ENCODE results near the gene LMO7. TPM values are rescaled to one million over a fixed set of nuclear protein-coding genes. Genes with fewer than 3 reads are reported as not detected.
A peak's percentile ranks its signal among the peaks of the same experiment; 100 is the strongest.
"Not testable (repeated sequence)": the region's sequence is repeated elsewhere in the genome, so short reads cannot be mapped to it uniquely, and the experiment has no call there.

Gene LMO7
- polyA plus RNA-seq, 1 donor, result 149 TPM

DNA sequence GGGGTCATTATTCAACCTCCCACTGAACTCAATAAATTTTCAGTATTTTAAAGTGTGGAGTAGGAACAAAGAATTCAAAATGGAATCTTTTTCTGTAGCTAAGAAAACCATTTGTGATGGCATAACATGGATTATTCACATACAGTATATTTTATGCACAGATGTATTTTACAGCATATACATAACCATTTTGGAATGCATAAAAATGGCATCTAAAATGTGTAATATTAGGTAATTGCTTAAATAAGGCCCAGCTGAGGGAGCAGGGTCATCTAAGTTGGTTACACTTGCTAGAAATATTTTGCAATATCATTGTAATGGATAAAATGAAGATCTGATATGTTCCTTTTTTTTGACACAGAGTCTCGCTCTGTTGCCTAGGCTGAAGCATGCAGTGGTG lies 146.9 kb downstream of the LMO7 start:
- no peak for DNase-seq
- Histone ChIP-seq H3K4me1 (ENCODE audit: control insufficient read depth, insufficient read depth, low read length) (peaks cover 7% of the 10 kb centered on the region), H3K36me3 (ENCODE audit: control insufficient read depth, insufficient read depth, low read length) (peaks cover 5% of the 10 kb centered on the region), H3K27ac (ENCODE audit: low read length) (no peak overlapping the region), H3K9me3 (ENCODE audit: control insufficient read depth, low read depth, low read length) (no peaks in the 10 kb centered on the region), H3K4me3 (ENCODE audit: low read length) (no peak overlapping the region), H3K27me3 (ENCODE audit: control insufficient read depth, insufficient read depth, low read length) (no peaks in the 10 kb centered on the region)
- no CpG with 5 or more reads among the region's 1 CpG for WGBS (ENCODE audit: insufficient coverage, low lambda C conversion rate)

DNA sequence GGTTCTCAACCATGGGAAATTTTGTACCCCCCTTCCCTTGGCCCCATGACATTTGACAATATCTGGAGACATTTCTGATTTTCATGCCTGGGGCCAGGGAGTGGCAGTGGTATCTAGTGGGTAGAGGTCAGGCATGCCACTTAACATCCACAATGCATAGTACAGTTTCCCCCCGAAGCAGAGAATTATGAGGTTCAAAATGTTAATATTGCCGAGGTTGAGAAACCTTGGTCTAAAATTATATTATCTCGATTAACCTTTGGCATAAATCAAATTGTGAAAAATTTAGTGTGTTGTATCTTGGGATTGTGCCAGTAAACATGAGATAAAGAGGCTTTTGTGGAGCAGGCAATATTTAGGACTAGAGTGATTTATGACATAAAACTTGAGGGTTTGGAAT lies 147.9 kb downstream of the LMO7 start:
- Histone ChIP-seq H3K36me3 (ENCODE audit: control insufficient read depth, insufficient read depth, low read length) (peaks cover under 1% of the 10 kb centered on the region), H3K9me3 (ENCODE audit: control insufficient read depth, low read depth, low read length) (no peaks in the 10 kb centered on the region), H3K4me1 (ENCODE audit: control insufficient read depth, insufficient read depth, low read length) (peaks cover 17% of the 10 kb centered on the region), H3K4me3 (ENCODE audit: low read length) (no peak overlapping the region), H3K27me3 (ENCODE audit: control insufficient read depth, insufficient read depth, low read length) (no peaks in the 10 kb centered on the region), H3K27ac (ENCODE audit: low read length) (peak overlapping the region; percentile 35)
- no CpG with 5 or more reads among the region's 3 CpGs for WGBS (ENCODE audit: insufficient coverage, low lambda C conversion rate)
- DNase-seq, result peak in 1 of 2 donors; percentile 13

DNA sequence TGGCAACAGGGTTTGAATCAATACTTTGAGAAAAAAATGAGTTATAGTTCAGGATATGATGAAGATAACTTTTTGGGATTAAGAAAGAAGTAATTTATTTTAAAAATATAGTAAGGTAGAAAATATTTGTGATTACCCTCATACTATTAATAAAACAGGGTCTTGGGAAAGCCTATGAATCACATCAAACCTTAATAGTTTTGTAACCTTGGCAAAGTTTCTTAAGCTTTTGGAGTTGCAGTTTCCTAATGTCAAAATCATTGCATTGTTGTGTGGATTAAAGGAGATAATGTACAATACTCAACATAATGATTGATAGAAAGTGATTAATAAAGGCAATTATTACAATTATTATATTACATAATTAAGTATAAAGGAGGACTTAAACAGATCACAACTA lies 149.0 kb downstream of the LMO7 start:
- H3K27me3 ChIP-seq (ENCODE audit: control insufficient read depth, insufficient read depth, low read length), result no peaks in the 10 kb centered on the region
- H3K4me1 ChIP-seq (ENCODE audit: control insufficient read depth, insufficient read depth, low read length), result peaks cover 24% of the 10 kb centered on the region
- no peak for DNase-seq
- peaks cover 2% of the 10 kb centered on the region for H3K36me3 ChIP-seq (ENCODE audit: control insufficient read depth, insufficient read depth, low read length)
- H3K4me3 ChIP-seq (ENCODE audit: low read length), result no peak overlapping the region
- no peaks in the 10 kb centered on the region for H3K9me3 ChIP-seq (ENCODE audit: control insufficient read depth, low read depth, low read length)
- no peak overlapping the region for H3K27ac ChIP-seq (ENCODE audit: low read length)

DNA sequence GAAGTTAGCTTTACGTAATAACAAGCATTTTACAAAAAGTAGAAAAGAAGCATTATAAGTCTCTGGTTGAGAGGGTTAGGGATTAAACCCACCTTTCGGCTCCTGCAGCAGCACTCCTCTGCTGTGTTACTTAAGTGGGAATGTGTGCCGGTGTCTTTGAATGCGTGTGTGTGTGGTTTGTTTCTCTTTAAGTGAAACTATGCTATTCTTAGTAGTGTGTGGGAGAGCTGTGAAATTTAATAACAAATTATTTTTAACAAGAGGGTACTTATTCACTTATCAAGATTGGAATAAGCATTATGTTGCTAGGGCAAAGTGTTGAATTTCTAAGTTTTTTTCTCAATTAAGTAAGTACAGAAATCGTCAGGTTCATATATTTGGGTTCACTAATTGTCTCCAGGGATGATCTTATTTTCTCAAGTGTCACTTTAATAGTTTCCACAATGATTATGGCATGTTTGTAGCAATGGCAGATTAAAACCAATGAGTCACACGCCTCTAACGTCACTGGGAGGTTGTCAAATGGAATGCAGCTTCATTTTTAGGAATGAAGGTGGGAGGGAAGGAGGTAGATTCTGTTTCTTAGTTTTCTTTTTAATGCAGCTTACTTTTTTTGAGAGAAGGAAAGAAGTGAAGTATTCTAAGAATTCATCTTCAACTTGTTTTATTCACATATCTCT lies 151.3 kb downstream of the LMO7 start:
- H3K27me3 ChIP-seq (ENCODE audit: control insufficient read depth, insufficient read depth, low read length), result no peaks in the 10 kb centered on the region
- no peak for DNase-seq
- H3K27ac ChIP-seq (ENCODE audit: low read length), result no peak overlapping the region
- peaks cover 2% of the 10 kb centered on the region for H3K36me3 ChIP-seq (ENCODE audit: control insufficient read depth, insufficient read depth, low read length)
- no peak overlapping the region for H3K4me3 ChIP-seq (ENCODE audit: low read length)
- no peaks in the 10 kb centered on the region for H3K9me3 ChIP-seq (ENCODE audit: control insufficient read depth, low read depth, low read length)
- WGBS (ENCODE audit: insufficient coverage, low lambda C conversion rate), result 71% methylated on average over 1 of the region's 7 CpGs
- H3K4me1 ChIP-seq (ENCODE audit: control insufficient read depth, insufficient read depth, low read length), result peaks cover 40% of the 10 kb centered on the region

DNA sequence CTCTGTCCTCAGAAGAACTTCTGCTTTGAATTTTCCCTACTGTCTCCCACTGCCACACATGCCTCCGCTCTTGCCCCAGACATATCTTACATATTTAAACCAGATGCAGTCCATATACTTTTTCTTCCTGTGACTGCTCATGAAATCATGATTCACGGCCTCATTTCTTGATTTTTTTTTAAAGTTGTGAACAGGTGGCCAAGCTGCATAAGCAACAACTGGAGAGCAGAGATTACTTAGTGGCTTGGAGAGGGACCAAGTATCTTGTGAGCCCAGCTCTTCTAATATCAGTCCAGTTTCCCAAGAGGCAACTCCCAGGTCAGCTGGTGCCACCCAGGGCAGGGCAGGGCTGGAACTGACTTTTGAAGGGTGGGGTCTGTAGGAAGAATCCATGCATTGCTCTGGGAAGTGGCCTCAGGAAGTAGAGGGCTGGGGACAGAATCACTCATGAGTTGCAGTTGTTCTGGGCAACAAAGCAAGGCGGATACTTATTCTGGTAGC lies 152.4 kb downstream of the LMO7 start:
- Histone ChIP-seq H3K27ac (ENCODE audit: low read length) (peak overlapping the region; percentile 43), H3K4me1 (ENCODE audit: control insufficient read depth, insufficient read depth, low read length) (peaks cover 50% of the 10 kb centered on the region), H3K27me3 (ENCODE audit: control insufficient read depth, insufficient read depth, low read length) (no peaks in the 10 kb centered on the region), H3K4me3 (ENCODE audit: low read length) (no peak overlapping the region), H3K9me3 (ENCODE audit: control insufficient read depth, low read depth, low read length) (no peaks in the 10 kb centered on the region), H3K36me3 (ENCODE audit: control insufficient read depth, insufficient read depth, low read length) (peaks cover 2% of the 10 kb centered on the region)
- DNase-seq, result peak; percentile 57 to 76
- WGBS (ENCODE audit: insufficient coverage, low lambda C conversion rate), result no CpG with 5 or more reads among the region's 3 CpGs

DNA sequence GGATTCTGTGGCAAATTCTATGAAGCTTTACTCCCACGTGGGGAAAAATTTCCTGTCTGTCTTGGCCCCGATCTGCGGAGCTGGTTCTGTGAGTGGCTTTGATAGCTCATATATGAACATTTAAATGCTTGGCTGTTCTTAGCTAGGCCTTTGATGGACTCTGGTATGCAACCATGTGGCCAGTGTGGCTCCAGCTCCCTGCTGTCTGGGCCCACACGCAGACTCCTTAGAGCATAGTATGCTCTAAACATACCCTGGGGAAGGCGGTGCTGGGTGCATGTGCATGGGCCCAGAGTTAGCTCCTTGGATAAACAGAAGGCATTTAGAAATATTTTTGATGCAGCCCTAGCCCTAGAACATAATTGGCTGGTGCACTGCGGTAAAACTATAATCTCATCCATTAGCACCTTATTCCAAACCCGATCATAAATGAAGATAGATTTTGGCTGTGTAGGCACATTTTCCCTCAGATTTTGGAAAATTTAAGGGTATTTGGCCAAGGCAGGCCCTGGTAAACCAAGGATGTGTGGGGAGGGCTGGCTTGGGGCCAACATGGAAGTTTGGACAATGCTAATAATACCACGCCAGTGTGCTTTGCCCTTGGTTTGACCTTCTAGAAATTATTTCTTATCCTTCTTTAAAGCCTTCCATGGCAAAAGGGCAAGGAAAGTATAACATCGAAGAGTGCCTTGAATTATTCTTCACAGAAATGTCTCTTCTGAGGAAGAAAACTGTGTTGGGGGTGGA lies 153.5 kb downstream of the LMO7 start:
- Histone ChIP-seq H3K36me3 (ENCODE audit: control insufficient read depth, insufficient read depth, low read length) (peaks cover 2% of the 10 kb centered on the region), H3K9me3 (ENCODE audit: control insufficient read depth, low read depth, low read length) (no peaks in the 10 kb centered on the region), H3K27ac (ENCODE audit: low read length) (peak overlapping the region; percentile 43), H3K4me1 (ENCODE audit: control insufficient read depth, insufficient read depth, low read length) (peaks cover 50% of the 10 kb centered on the region), H3K27me3 (ENCODE audit: control insufficient read depth, insufficient read depth, low read length) (no peaks in the 10 kb centered on the region), H3K4me3 (ENCODE audit: low read length) (no peak overlapping the region)
- 100% methylated on average over 2 of the region's 9 CpGs for WGBS (ENCODE audit: insufficient coverage, low lambda C conversion rate)
- no peak for DNase-seq

DNA sequence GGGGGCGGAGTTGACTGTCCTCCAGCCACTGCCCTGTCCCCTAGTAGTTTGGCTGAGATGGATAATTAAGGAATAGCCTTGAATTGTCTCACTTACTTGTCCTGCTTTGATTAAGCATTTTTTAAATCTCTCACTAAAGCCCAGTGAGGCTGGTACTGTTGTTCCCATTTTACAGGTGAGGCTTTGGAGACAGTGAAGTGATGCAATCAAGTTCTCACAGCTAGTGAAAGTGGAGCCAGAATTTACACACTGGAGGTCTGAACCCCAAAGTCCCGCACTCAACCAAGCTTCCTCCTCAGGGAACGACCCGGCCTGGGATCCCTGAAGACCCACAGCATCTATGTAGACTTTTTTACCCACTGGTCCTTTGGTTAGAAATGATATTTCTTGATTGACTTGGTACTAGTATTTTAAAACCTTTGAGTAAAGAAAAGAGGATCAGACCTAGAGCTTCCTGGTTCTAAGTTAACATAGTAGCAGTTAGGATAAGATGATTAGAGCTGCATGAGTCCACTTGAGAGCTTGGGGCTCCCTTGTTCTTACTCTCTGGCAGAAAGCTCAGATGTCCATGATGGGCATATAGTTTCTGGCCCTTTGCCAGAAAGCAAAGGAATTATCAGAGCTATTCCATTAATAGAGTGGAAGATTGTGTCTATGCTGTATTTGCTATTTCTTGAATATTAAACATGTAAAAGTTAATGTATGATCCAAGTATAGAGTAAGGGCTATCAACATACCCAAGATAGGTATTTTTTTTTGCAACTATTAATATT lies 154.3 kb downstream of the LMO7 start:
- no peak for DNase-seq
- 100% methylated on average over 1 of the region's 4 CpGs for WGBS (ENCODE audit: insufficient coverage, low lambda C conversion rate)
- peaks cover 53% of the 10 kb centered on the region for H3K4me1 ChIP-seq (ENCODE audit: control insufficient read depth, insufficient read depth, low read length)
- H3K9me3 ChIP-seq (ENCODE audit: control insufficient read depth, low read depth, low read length), result no peaks in the 10 kb centered on the region
- H3K4me3 ChIP-seq (ENCODE audit: low read length), result no peak overlapping the region
- H3K36me3 ChIP-seq (ENCODE audit: control insufficient read depth, insufficient read depth, low read length), result peaks cover 2% of the 10 kb centered on the region
- H3K27ac ChIP-seq (ENCODE audit: low read length), result no peak overlapping the region
- H3K27me3 ChIP-seq (ENCODE audit: control insufficient read depth, insufficient read depth, low read length), result no peaks in the 10 kb centered on the region

DNA sequence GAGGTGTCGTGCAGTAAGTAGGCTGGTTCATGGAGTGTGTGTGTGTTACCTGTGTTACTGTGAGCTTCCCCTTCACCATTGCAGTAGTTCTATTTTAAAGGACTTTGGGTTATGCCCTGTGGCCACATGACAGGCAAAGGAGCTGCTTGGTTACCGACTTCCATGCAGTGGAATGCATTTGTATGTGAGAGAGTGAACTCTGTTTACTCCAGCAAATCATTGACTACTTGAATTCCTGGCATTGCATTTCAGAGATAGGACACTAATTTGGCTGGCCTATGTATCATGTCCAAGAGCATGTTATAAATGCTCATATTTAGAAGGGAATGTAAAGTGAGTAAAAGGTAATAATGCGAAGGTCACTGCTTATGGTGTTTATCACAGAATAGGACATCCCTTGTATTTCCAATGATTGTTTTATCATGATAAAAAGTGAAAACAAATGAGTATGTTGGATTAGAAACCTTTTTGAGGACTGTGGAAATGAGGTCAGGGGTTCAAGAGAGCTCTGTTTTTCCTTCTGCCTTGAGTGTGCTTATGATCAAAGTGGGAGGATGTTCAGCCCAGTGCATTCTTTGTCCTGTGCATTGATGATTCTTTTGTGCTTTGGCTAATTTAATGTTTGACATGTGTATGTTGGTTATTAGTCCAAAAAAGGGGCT lies 156.5 kb downstream of the LMO7 start:
- Histone ChIP-seq H3K9me3 (ENCODE audit: control insufficient read depth, low read depth, low read length) (no peaks in the 10 kb centered on the region), H3K4me3 (ENCODE audit: low read length) (no peak overlapping the region), H3K4me1 (ENCODE audit: control insufficient read depth, insufficient read depth, low read length) (peaks cover 62% of the 10 kb centered on the region), H3K27ac (ENCODE audit: low read length) (peak overlapping the region; percentile 57), H3K36me3 (ENCODE audit: control insufficient read depth, insufficient read depth, low read length) (peaks cover 16% of the 10 kb centered on the region), H3K27me3 (ENCODE audit: control insufficient read depth, insufficient read depth, low read length) (no peaks in the 10 kb centered on the region)
- WGBS (ENCODE audit: insufficient coverage, low lambda C conversion rate), result 60% methylated on average over 1 of the region's 3 CpGs
- DNase-seq, result peak; percentile 81 to 91

DNA sequence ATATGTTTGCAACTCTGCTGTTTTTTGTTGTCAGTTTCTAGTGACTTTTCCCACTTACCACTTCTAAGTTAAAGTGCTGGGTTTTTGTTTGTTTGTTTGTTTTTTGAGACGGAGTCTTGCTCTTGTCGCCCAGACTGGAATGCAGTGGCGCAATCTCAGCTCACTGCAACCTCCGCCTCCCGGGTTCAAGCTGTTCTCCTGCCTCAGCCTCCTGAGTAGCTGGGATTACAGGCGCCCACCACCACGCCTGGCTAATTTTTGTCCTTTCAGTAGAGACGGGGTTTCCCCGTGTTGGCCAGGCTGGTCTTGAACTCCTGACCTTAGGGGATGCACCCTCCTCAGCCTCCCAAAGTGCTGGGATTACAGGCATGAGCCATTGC lies 157.0 kb downstream of the LMO7 start:
- H3K4me1 ChIP-seq (ENCODE audit: control insufficient read depth, insufficient read depth, low read length), result peaks cover 62% of the 10 kb centered on the region
- WGBS (ENCODE audit: insufficient coverage, low lambda C conversion rate), result no CpG with 5 or more reads among the region's 9 CpGs
- peak overlapping the region; percentile 57 for H3K27ac ChIP-seq (ENCODE audit: low read length)

DNA sequence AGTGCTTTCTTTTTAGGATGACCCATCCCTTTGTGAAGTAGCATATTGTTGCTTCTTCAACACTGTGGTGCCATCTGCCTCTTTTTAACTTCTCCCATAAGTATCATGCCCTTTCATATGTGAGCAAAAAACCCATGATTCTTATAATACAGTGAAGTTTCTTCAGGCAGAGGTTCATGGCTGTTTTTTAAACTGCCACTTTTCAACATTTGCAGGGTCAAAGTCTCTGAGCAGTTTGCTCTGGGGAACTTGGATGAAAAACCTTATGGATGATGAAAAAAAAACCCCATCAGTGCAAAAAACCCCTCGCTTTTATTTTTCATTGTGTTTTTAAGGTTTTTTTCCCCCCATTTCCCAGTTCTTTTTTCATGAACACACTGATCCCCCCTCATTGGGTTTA lies 158.5 kb downstream of the LMO7 start:
- Histone ChIP-seq H3K36me3 (ENCODE audit: control insufficient read depth, insufficient read depth, low read length) (peaks cover 18% of the 10 kb centered on the region), H3K4me3 (ENCODE audit: low read length) (no peak overlapping the region), H3K27ac (ENCODE audit: low read length) (peak overlapping the region; percentile 57), H3K4me1 (ENCODE audit: control insufficient read depth, insufficient read depth, low read length) (peaks cover 59% of the 10 kb centered on the region), H3K9me3 (ENCODE audit: control insufficient read depth, low read depth, low read length) (no peaks in the 10 kb centered on the region), H3K27me3 (ENCODE audit: control insufficient read depth, insufficient read depth, low read length) (no peaks in the 10 kb centered on the region)
- whole genome bisulfite sequencing (ENCODE audit: insufficient coverage, low lambda C conversion rate), result 57% methylated on average over 1 of the region's 1 CpG
- peak in 1 of 2 donors; percentile 25 for DNase-seq

More for the DNA sequence above, 157.0 kb downstream of the LMO7 start:
- not testable (repeated sequence) for DNase-seq; H3K9me3 ChIP-seq (ENCODE audit: control insufficient read depth, low read depth, low read length); H3K4me3 ChIP-seq (ENCODE audit: low read length); H3K27me3 ChIP-seq (ENCODE audit: control insufficient read depth, insufficient read depth, low read length)
- H3K36me3 ChIP-seq (ENCODE audit: control insufficient read depth, insufficient read depth, low read length), result peaks cover 19% of the 10 kb centered on the region
